Pancreas (tissue), 10 donors: Measurements from ENCODE around the gene POLRMT. TPM values are rescaled to one million over a fixed set of nuclear protein-coding genes. Genes with fewer than 3 reads are reported as not detected.
A peak's percentile ranks its signal among the peaks of the same experiment; 100 is the strongest.
"Not testable (repeated sequence)": the region's sequence is repeated elsewhere in the genome, so short reads cannot be mapped to it uniquely, and the experiment has no call there.

ENCODE experiments used
- ATAC-seq, 4 donors: fragments of 200-7000 bp; cut with Tn5 transposase; one replicate each; pipeline versions ENCODE4 v1.8.0 to v1.9.1; 2020; ENCODE audit warnings: mild to moderate bottlenecking in 4 of 4, moderate library complexity in 4 of 4
- DNase-seq, 6 donors: peaks; one replicate each; pipeline ENCODE4 v3.0.0-alpha.2; 2020
- FAIRE-seq: peaks from 2 replicates; lab custom pipeline; 2012; peaks lifted over from hg19 to GRCh38; lab: Jason Lieb, UNC
- H3K27ac ChIP-seq, 4 donors: fragments of 200-600 bp; sonication (generic); 1 replicate in 3 of 4; 2 replicates in 1 of 4; pipeline versions ENCODE4 v1.5.0 to v1.8.0; 2020
- H3K27me3 ChIP-seq, 4 donors: fragments of 200-600 bp; one replicate each; pipeline ENCODE4 v1.8.0; 2021
- H3K36me3 ChIP-seq, 3 donors: fragments of 200-600 bp; sonication (generic) in 1 of 3; one replicate each; pipeline versions ENCODE4 v1.5.0 to v1.8.0; 2020 to 2021
- H3K4me1 ChIP-seq, 3 donors: fragments of 200-600 bp; one replicate each; pipeline ENCODE4 v1.8.0; 2021
- H3K4me3 ChIP-seq, 4 donors: fragments of 200-600 bp; sonication (generic) in 2 of 4; one replicate each; pipeline versions ENCODE4 v1.5.0 to v1.8.0; 2020 to 2021
- H3K9me3 ChIP-seq, 4 donors: fragments of 200-600 bp; one replicate each; pipeline ENCODE4 v1.8.0; 2021
- WGBS, 2 donors: extraction: QIAGEN DNeasy Blood & Tissue Kit; methylation state at CpG; one replicate each; pipeline ENCODE4 v1.1.7; 2013; 5-methylcytosine and 5-hydroxymethylcytosine counted together
- intact Hi-C, 3 donors: fragments of 100-400 bp; cut with DNase I; formaldehyde crosslinking; loops; one replicate each; pipeline versions ENCODE4 v1.11.1 to v1.14.2; 2022
- polyA plus RNA-seq, 2 donors: library from polyadenylated mRNA; stranded (reverse); fragments of 200-250 nt; gene quantifications; one replicate each; pipeline ENCODE4 v1.2.3, GENCODE V29; 2013
- total RNA-seq, 6 donors: library from RNA; stranded (reverse); fragmentation: NEBNext Ultra II Directional in 4 of 6; extraction: Animal tissue kit (Norgen Biotek cat#: 25700) in 4 of 6; gene quantifications; one replicate each; pipeline versions ENCODE4 v1.2.1 to v1.2.4, GENCODE V29; 2021 to 2023
- TF ChIP-seq, protein P1 (sequence below), 4 donors: fragments of 200-600 bp; sonication (generic) in 3 of 4; IDR thresholded peaks; one replicate each; pipeline versions ENCODE4 v1.5.0 to v1.8.0; 2021; ENCODE audit warnings: antibody characterized with exemption in 4 of 4
- donor health status: healthy with polysubstance abuse.
- donor health status: DM: no; HTN: no; CAD: no; lungs with moderate emphysema.
- donor health status: DM: no; HTN: no; CAD: no.
- donor health status: control.
- donor health status: control.
- donor health status: Bipolar disorder and iron deficiency.
- donor health status: DM: yes; HTN: yes; CAD: no.
- donor health status: DM: no; HTN: no; CAD: no.
- donor health status: DM: no; HTN: no; CAD: no.
- donor health status: DM: yes; HTN: yes; CAD: no.

Gene POLRMT
- total and polyA plus RNA-seq, 8 donors, result 19.3 to 101 (median 28.1) TPM

- Histone ChIP-seq H3K27ac (no peak overlapping the region), H3K9me3 (no peaks in the 10 kb centered on the region), H3K36me3 (no peaks in the 10 kb centered on the region), H3K4me1 (peaks cover 0 to 5% (median 4%) of the 10 kb centered on the region in 3 donors), H3K4me3 (peak overlapping the region; percentile 74 to 99 (median 84)), H3K27me3 (no peaks in the 10 kb centered on the region)
- 2 to 5% methylated on average over 34 to 35 of the region's 35 CpGs for WGBS, 2 donors
- DNase-seq (peak in 1 of 6 donors; percentile 79), FAIRE-seq (no peak), ATAC-seq (peak; percentile 3 to 18 (median 7))
- intact Hi-C loops, result no loop called here
- TF ChIP-seq, protein P1, sequence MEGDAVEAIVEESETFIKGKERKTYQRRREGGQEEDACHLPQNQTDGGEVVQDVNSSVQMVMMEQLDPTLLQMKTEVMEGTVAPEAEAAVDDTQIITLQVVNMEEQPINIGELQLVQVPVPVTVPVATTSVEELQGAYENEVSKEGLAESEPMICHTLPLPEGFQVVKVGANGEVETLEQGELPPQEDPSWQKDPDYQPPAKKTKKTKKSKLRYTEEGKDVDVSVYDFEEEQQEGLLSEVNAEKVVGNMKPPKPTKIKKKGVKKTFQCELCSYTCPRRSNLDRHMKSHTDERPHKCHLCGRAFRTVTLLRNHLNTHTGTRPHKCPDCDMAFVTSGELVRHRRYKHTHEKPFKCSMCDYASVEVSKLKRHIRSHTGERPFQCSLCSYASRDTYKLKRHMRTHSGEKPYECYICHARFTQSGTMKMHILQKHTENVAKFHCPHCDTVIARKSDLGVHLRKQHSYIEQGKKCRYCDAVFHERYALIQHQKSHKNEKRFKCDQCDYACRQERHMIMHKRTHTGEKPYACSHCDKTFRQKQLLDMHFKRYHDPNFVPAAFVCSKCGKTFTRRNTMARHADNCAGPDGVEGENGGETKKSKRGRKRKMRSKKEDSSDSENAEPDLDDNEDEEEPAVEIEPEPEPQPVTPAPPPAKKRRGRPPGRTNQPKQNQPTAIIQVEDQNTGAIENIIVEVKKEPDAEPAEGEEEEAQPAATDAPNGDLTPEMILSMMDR (IDR thresholded peaks at IDR 0.05), result no peak
Measured at GRCh38 chr19:632579-633067, 714 bp downstream of the POLRMT start.

DNA sequence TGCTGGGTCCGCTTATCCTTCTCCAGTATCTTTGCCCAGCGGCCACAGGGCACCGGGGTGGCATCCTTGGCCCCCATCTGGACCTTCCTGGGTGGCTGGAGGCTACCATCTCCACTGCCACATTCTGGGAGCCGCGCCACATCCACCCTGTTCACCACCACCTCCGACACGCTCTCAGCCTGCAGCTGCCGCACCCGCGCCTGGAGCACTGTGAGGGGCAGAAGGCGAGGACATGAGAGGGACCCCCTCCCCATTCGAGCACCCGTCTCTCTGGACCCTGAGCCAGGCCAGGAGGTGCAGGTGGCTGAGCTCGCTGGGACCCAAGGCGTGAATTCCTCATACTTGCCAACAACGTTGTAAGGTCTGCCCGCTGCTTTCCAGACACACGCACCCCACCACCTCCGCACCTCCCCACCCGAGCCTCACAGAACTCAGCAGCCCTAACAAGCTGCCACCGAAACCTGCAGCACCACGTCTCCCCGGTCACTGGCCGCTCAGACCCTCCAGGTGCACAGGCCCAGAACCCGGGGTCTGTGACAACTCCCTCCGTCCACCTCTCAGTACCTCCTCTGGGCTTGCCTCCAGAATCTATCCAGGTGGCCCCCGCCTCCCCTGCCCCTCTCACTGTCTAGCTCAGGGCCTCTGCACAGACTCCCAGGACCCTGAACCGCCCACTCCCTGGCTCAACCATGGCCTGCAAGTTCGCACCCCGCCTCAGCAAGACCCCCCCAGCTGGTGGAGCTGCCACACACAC is 3.2 kb downstream of the POLRMT start:
- Histone ChIP-seq H3K27me3 (no peaks in the 10 kb centered on the region), H3K4me3 (no peak overlapping the region), H3K36me3 (no peaks in the 10 kb centered on the region), H3K4me1 (peaks cover 0 to 5% (median 4%) of the 10 kb centered on the region in 3 donors), H3K27ac (no peak overlapping the region), H3K9me3 (no peaks in the 10 kb centered on the region)
- DNase-seq, result peak in 1 of 6 donors; percentile 65
- FAIRE-seq, result no peak
- intact Hi-C loops, result no loop called here
- TF ChIP-seq, protein P1 (IDR thresholded peaks at IDR 0.05), result no peak
- 92 to 95% methylated on average over 30 of the region's 30 CpGs for WGBS, 2 donors
- no peak for ATAC-seq

- WGBS, 2 donors, result 83 to 84% methylated on average over 23 to 25 of the region's 25 CpGs
- H3K9me3 ChIP-seq, H3K36me3 ChIP-seq, H3K27me3 ChIP-seq, H3K4me3 ChIP-seq, H3K27ac ChIP-seq, intact Hi-C loops, FAIRE-seq, ATAC-seq, H3K4me1 ChIP-seq: not testable (repeated sequence)
- peak in 1 of 6 donors; percentile 59 for DNase-seq
Measured at GRCh38 chr19:629515-629914, 3.8 kb downstream of the POLRMT start.

DNA sequence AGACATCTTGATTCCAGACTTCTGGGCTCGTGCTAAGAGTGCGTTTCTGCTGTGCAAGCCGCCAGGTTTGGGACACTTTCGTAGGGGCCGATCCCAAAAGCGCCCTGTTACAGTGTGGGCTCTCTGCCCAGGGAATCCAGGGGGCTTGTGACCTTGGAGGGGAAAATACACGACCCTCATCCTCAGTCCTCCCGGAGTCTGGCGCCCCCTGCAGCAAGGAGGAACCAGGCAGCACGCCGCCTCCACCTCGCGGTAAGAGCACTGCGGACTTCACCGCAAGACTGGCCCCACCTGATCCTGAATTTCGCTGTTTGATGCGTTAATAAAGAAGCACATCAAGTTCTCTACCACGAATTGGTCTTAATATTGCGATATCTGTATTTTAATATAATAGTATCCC is 5.2 kb downstream of the POLRMT start:
- Histone ChIP-seq H3K27ac (no peak overlapping the region), H3K9me3 (no peaks in the 10 kb centered on the region), H3K4me1 (no peaks in the 10 kb centered on the region), H3K4me3 (no peak overlapping the region), H3K36me3 (no peaks in the 10 kb centered on the region), H3K27me3 (no peaks in the 10 kb centered on the region)
- WGBS, 2 donors, result 88% methylated on average over 19 of the region's 19 CpGs
- intact Hi-C loops, result no loop called here
- ATAC-seq, result no peak
- TF ChIP-seq, protein P1 (IDR thresholded peaks at IDR 0.05), result no peak
- DNase-seq, result no peak
- no peak for FAIRE-seq

GRCh38 chr19:626566-626965 is 6.8 kb downstream of the POLRMT start:
- DNase-seq, H3K4me3 ChIP-seq, H3K4me1 ChIP-seq, intact Hi-C loops, H3K36me3 ChIP-seq, ATAC-seq, H3K27me3 ChIP-seq, H3K27ac ChIP-seq, H3K9me3 ChIP-seq, FAIRE-seq: not testable (repeated sequence)
- 99 to 100% methylated on average over 7 of the region's 7 CpGs for WGBS, 2 donors

- H3K4me1 ChIP-seq, result no peaks in the 10 kb centered on the region
- no peaks in the 10 kb centered on the region for H3K9me3 ChIP-seq
- ATAC-seq (no peak), DNase-seq (peak in 1 of 6 donors; percentile 45), FAIRE-seq (no peak)
- TF ChIP-seq, protein P1 (IDR thresholded peaks at IDR 0.05), result no peak
- H3K36me3 ChIP-seq, result peaks cover 0 to 5% (median 0%) of the 10 kb centered on the region in 3 donors
- WGBS, 2 donors, result 87 to 91% methylated on average over 5 of the region's 5 CpGs
- H3K27me3 ChIP-seq, result no peaks in the 10 kb centered on the region
- H3K4me3 ChIP-seq, result no peak overlapping the region
- no peak overlapping the region for H3K27ac ChIP-seq
- intact Hi-C loops, result no loop called here
Measured at GRCh38 chr19:625257-625656, 8.1 kb downstream of the POLRMT start.
